ENCODE data around the gene ADAMTSL1. TPM values are rescaled to one million over a fixed set of nuclear protein-coding genes. Genes with fewer than 3 reads are reported as not detected.

ADAMTSL1 gene
- total and polyA plus RNA-seq, 4 donors, result 0.31 to 3.4 (median 1.9) TPM

- TF ChIP-seq HNF4G (IDR thresholded peaks at IDR 0.05), result no peak
- no peak for TF ChIP-seq MAX (IDR thresholded peaks at IDR 0.05)
- TF ChIP-seq SP1 (IDR thresholded peaks at IDR 0.05), result no peak
- TF ChIP-seq FOXA2 (IDR thresholded peaks at IDR 0.05), result no peak
- TF ChIP-seq NR2F2 (IDR thresholded peaks at IDR 0.05), result no peak
- TF ChIP-seq EGR1 (IDR thresholded peaks at IDR 0.05; ENCODE audit: low read depth in 2 of 2), result no peak
- TF ChIP-seq TAF1 (conservative IDR thresholded peaks at IDR 0.05), result no peak
- TF ChIP-seq REST (IDR thresholded peaks at IDR 0.05), result no peak
- TF ChIP-seq FOXA1 (IDR thresholded peaks at IDR 0.05), result no peak
- no peak for TF ChIP-seq YY1 (IDR thresholded peaks at IDR 0.05)
- TF ChIP-seq HNF4A (conservative IDR thresholded peaks at IDR 0.05), result no peak
- no peak for TF ChIP-seq JUND (IDR thresholded peaks at IDR 0.05)
- TF ChIP-seq CTCF (IDR thresholded peaks at IDR 0.05; ENCODE audit: low read depth, low read length, missing input control), result no peak
- no peak for TF ChIP-seq ZBTB33 (IDR thresholded peaks at IDR 0.05)
- Histone ChIP-seq H3K9ac (ENCODE audit: low read depth in 1 of 2, low read length in 2 of 2) (no peak overlapping the region), H3K27me3 (ENCODE audit: control insufficient read depth in 4 of 4, insufficient read depth in 4 of 4, low read length in 3 of 4) (no peaks in the 10 kb centered on the region), H3K4me3 (ENCODE audit: low read depth in 1 of 3, low read length in 3 of 3) (no peak overlapping the region), H3K4me1 (ENCODE audit: control insufficient read depth in 4 of 4, insufficient read depth in 4 of 4, low read length in 3 of 4) (peaks cover 0 to 9% (median 3%) of the 10 kb centered on the region in 4 donors), H3K9me3 (ENCODE audit: control insufficient read depth in 4 of 4, low read length in 3 of 4) (no peaks in the 10 kb centered on the region), H3K36me3 (ENCODE audit: control insufficient read depth in 4 of 4, insufficient read depth in 3 of 4, low read depth in 1 of 4, low read length in 3 of 4) (no peaks in the 10 kb centered on the region), H3K27ac (ENCODE audit: low read depth in 1 of 2, low read length in 2 of 2) (no peak overlapping the region)
- no peak for DNase-seq (ENCODE audit: low spot score)
Measured at GRCh38 chr9:18672706-18673105, 198.8 kb downstream of the ADAMTSL1 start.

GRCh38 chr9:18673179-18673578 is 199.2 kb downstream of the ADAMTSL1 start:
- Histone ChIP-seq H3K27me3 (ENCODE audit: control insufficient read depth in 4 of 4, insufficient read depth in 4 of 4, low read length in 3 of 4) (no peaks in the 10 kb centered on the region), H3K36me3 (ENCODE audit: control insufficient read depth in 4 of 4, insufficient read depth in 3 of 4, low read depth in 1 of 4, low read length in 3 of 4) (no peaks in the 10 kb centered on the region), H3K9me3 (ENCODE audit: control insufficient read depth in 4 of 4, low read length in 3 of 4) (no peaks in the 10 kb centered on the region), H3K27ac (ENCODE audit: low read depth in 1 of 2, low read length in 2 of 2) (no peak overlapping the region), H3K4me1 (ENCODE audit: control insufficient read depth in 4 of 4, insufficient read depth in 4 of 4, low read length in 3 of 4) (peaks cover 0 to 8% (median 3%) of the 10 kb centered on the region in 4 donors), H3K9ac (ENCODE audit: low read depth in 1 of 2, low read length in 2 of 2) (no peak overlapping the region), H3K4me3 (ENCODE audit: low read depth in 1 of 3, low read length in 3 of 3) (no peak overlapping the region)
- 58% methylated on average over 4 of the region's 4 CpGs for WGBS
- DNase-seq (ENCODE audit: low spot score), result no peak
- TF ChIP-seq YY1 (IDR thresholded peaks at IDR 0.05) (no peak), SP1 (IDR thresholded peaks at IDR 0.05) (no peak), EGR1 (IDR thresholded peaks at IDR 0.05; ENCODE audit: low read depth in 2 of 2) (no peak), MAX (IDR thresholded peaks at IDR 0.05) (no peak), REST (IDR thresholded peaks at IDR 0.05) (no peak), RAD21 (IDR thresholded peaks at IDR 0.05) (no peak), FOXA1 (IDR thresholded peaks at IDR 0.05) (no peak), CTCF (IDR thresholded peaks at IDR 0.05; ENCODE audit: low read depth, low read length, missing input control) (no peak), GABPA (IDR thresholded peaks at IDR 0.05 in 1 of 2, conservative IDR thresholded peaks at IDR 0.05 in 1 of 2) (no peak), TAF1 (conservative IDR thresholded peaks at IDR 0.05) (no peak), HNF4G (IDR thresholded peaks at IDR 0.05) (no peak), NR2F2 (IDR thresholded peaks at IDR 0.05) (no peak), RXRA (IDR thresholded peaks at IDR 0.05) (no peak), JUND (IDR thresholded peaks at IDR 0.05) (no peak)
